Sigmoid colon (tissue), 7 donors: Measurements from ENCODE around the gene GALNT13. TPM values are rescaled to one million over a fixed set of nuclear protein-coding genes. Genes with fewer than 3 reads are reported as not detected.

ENCODE experiments used
- DNase-seq: peaks from one replicate; pipeline ENCODE4 v3.0.0-alpha.2; 2019
- H3K27ac ChIP-seq, 4 donors: fragments of 200-600 bp; sonication (generic); one replicate each; pipeline ENCODE4 v1.5.1; 2016 to 2019; ENCODE audit warnings: mild to moderate bottlenecking in 1 of 4
- H3K27me3 ChIP-seq, 3 donors: fragments of 200-600 bp; sonication (generic); one replicate each; pipeline ENCODE4 v1.5.1; 2019; ENCODE audit warnings: mild to moderate bottlenecking in 1 of 3
- H3K36me3 ChIP-seq, 4 donors: fragments of 200-600 bp; sonication (generic); one replicate each; pipeline ENCODE4 v1.5.1; 2016 to 2019
- H3K4me1 ChIP-seq, 4 donors: fragments of 200-600 bp; sonication (generic); one replicate each; pipeline ENCODE4 v1.5.1; 2017 to 2019
- H3K4me3 ChIP-seq, 4 donors: fragments of 200-600 bp; sonication (generic); one replicate each; pipeline ENCODE4 v1.5.1; 2017 to 2019; ENCODE audit warnings: mild to moderate bottlenecking in 2 of 4, moderate library complexity in 1 of 4
- H3K9me3 ChIP-seq, 4 donors: fragments of 200-600 bp in 3 of 4; sonication (generic) in 3 of 4; one replicate each; pipeline versions ENCODE4 v1.5.1 to v1.6.1; 2013 to 2019
- CTCF ChIP-seq, 4 experiments: fragments of 450-650 bp in 3 of 4; fragments of 200-600 bp in 1 of 4; IDR thresholded peaks; one replicate each; pipeline ENCODE4 v1.5.1; 2016 to 2019; ENCODE audit warnings: antibody characterized with exemption in 4 of 4, mild to moderate bottlenecking in 3 of 4, moderate library complexity in 2 of 4
- EP300 ChIP-seq, 4 donors: sonication (generic); formaldehyde crosslinking; IDR thresholded peaks; one replicate each; pipeline ENCODE4 v1.6.1; 2017; ENCODE audit warnings: antibody characterized with exemption in 4 of 4
- POLR2A ChIP-seq, 2 donors: fragments of 450-650 bp; IDR thresholded peaks; one replicate each; pipeline ENCODE4 v1.6.1; 2016; ENCODE audit warnings: antibody characterized with exemption in 2 of 2, mild to moderate bottlenecking in 2 of 2, moderate library complexity in 2 of 2
- POLR2AphosphoS5 ChIP-seq, 4 donors: sonication (generic); formaldehyde crosslinking; IDR thresholded peaks; one replicate each; pipeline ENCODE4 v1.6.1; 2017; ENCODE audit warnings: antibody characterized with exemption in 4 of 4
- WGBS, 2 donors: extraction: QIAGEN DNeasy Blood & Tissue Kit; methylation state at CpG; one replicate each; pipeline ENCODE4 v1.1.7; 2013; 5-methylcytosine and 5-hydroxymethylcytosine counted together
- intact Hi-C: fragments of 100-400 bp; cut with DNase I; formaldehyde crosslinking; loops from one replicate; pipeline ENCODE4 v1.15.1; 2023
- polyA plus RNA-seq, 3 donors: library from polyadenylated mRNA; stranded (reverse); fragments of 200-250 nt; gene quantifications; one replicate each; pipeline ENCODE4 v1.2.3, GENCODE V29; 2013
- total RNA-seq, 4 donors: library from RNA; depleted of rRNA; stranded (reverse); fragments of >200 nt; gene quantifications; one replicate each; pipeline ENCODE4 v1.1.0, GENCODE V29; 2016
- donor health status: healthy with polysubstance abuse.
- donor health status: Bipolar disorder and iron deficiency.
- donor health status: healthy.

GALNT13 gene
- total and polyA plus RNA-seq, 7 donors, result under 0.01 to 2.5 (median 0.82) TPM; not detected in 1

GRCh38 chr2:154264024-154264423, 392.3 kb downstream of the GALNT13 start:
- intact Hi-C loops, result no loop called here
- WGBS, 2 donors, result 47 to 66% methylated on average over 2 of the region's 2 CpGs
- TF ChIP-seq CTCF (IDR thresholded peaks at IDR 0.05) (no peak), POLR2A (IDR thresholded peaks at IDR 0.05) (no peak), POLR2AphosphoS5 (IDR thresholded peaks at IDR 0.05) (no peak), EP300 (IDR thresholded peaks at IDR 0.05) (no peak)
- Histone ChIP-seq H3K27ac (no peak overlapping the region), H3K4me1 (no peaks in the 10 kb centered on the region), H3K27me3 (no peaks in the 10 kb centered on the region), H3K36me3 (no peaks in the 10 kb centered on the region), H3K4me3 (no peak overlapping the region), H3K9me3 (no peaks in the 10 kb centered on the region)
- DNase-seq, result no peak

GRCh38 chr2:154267983-154268382, 396.3 kb downstream of the GALNT13 start:
- Histone ChIP-seq H3K4me3 (no peak overlapping the region), H3K36me3 (no peaks in the 10 kb centered on the region), H3K27ac (no peak overlapping the region), H3K27me3 (no peaks in the 10 kb centered on the region), H3K4me1 (no peaks in the 10 kb centered on the region), H3K9me3 (no peaks in the 10 kb centered on the region)
- intact Hi-C loops, result no loop called here
- WGBS, 2 donors, result 86 to 91% methylated on average over 2 of the region's 2 CpGs
- DNase-seq, result no peak
- TF ChIP-seq POLR2A (IDR thresholded peaks at IDR 0.05) (no peak), EP300 (IDR thresholded peaks at IDR 0.05) (no peak), POLR2AphosphoS5 (IDR thresholded peaks at IDR 0.05) (no peak), CTCF (IDR thresholded peaks at IDR 0.05) (no peak)

GRCh38 chr2:154280543-154280942, 408.8 kb downstream of the GALNT13 start:
- no peaks in the 10 kb centered on the region for H3K36me3 ChIP-seq
- 87 to 94% methylated on average over 2 of the region's 2 CpGs for WGBS, 2 donors
- no peaks in the 10 kb centered on the region for H3K9me3 ChIP-seq
- TF ChIP-seq EP300 (IDR thresholded peaks at IDR 0.05), result no peak
- no peak for DNase-seq
- H3K4me1 ChIP-seq, result no peaks in the 10 kb centered on the region
- H3K27ac ChIP-seq, result no peak overlapping the region
- intact Hi-C loops, result no loop called here
- no peak overlapping the region for H3K4me3 ChIP-seq
- H3K27me3 ChIP-seq, result no peaks in the 10 kb centered on the region

GRCh38 chr2:154289870-154290269, 418.1 kb downstream of the GALNT13 start:
- no peak for DNase-seq
- Histone ChIP-seq H3K36me3 (no peaks in the 10 kb centered on the region), H3K27me3 (no peaks in the 10 kb centered on the region), H3K9me3 (peaks cover 0 to 3% (median under 1%) of the 10 kb centered on the region in 4 donors), H3K4me3 (no peak overlapping the region), H3K27ac (no peak overlapping the region), H3K4me1 (no peaks in the 10 kb centered on the region)
- intact Hi-C loops, result no loop called here
- TF ChIP-seq CTCF (IDR thresholded peaks at IDR 0.05) (no peak), EP300 (IDR thresholded peaks at IDR 0.05) (no peak), POLR2AphosphoS5 (IDR thresholded peaks at IDR 0.05) (no peak), POLR2A (IDR thresholded peaks at IDR 0.05) (no peak)
- WGBS, 2 donors, result 39 to 46% methylated on average over 1 of the region's 1 CpG

- WGBS, 2 donors, result 96% methylated on average over 20 of the region's 20 CpGs
- DNase-seq, result no peak
- no peak for TF ChIP-seq POLR2A (IDR thresholded peaks at IDR 0.05)
- TF ChIP-seq CTCF (IDR thresholded peaks at IDR 0.05), result no peak
- TF ChIP-seq POLR2AphosphoS5 (IDR thresholded peaks at IDR 0.05), result no peak
- no peak for TF ChIP-seq EP300 (IDR thresholded peaks at IDR 0.05)
- H3K4me1 ChIP-seq, result no peaks in the 10 kb centered on the region
- H3K27ac ChIP-seq, result no peak overlapping the region
- H3K9me3 ChIP-seq, result peaks cover 0 to 2% (median 0%) of the 10 kb centered on the region in 4 donors
- H3K36me3 ChIP-seq, result no peaks in the 10 kb centered on the region
- H3K4me3 ChIP-seq, result no peak overlapping the region
- H3K27me3 ChIP-seq, result no peaks in the 10 kb centered on the region
- intact Hi-C loops, result no loop called here
Measured at GRCh38 chr2:154291511-154291910, 419.8 kb downstream of the GALNT13 start.
